Endothelial cell of umbilical vein (primary cell): ENCODE data around the gene ALPL. TPM values are rescaled to one million over a fixed set of nuclear protein-coding genes. Genes with fewer than 3 reads are reported as not detected.

ENCODE experiments used
- BruUV-seq: library from RNA; stranded (reverse); fragments of 400-500 nt; replicated peaks from 2 replicates; lab custom pipeline; 2021; lab: Mats Ljungman, UMichigan
- CTCF ChIA-PET: fragments of 300-600, 350-600 bp; sonication (Branson Sonifier 250); formaldehyde crosslinking; loops from one replicate; lab custom pipeline; 2021; ENCODE audit warnings: antibody characterized with exemption, inconsistent platforms; lab: Charles Lee
- POLR2A ChIA-PET: fragments of 300-600, 350-600 bp; sonication (Branson Sonifier 250); formaldehyde crosslinking; loops from one replicate; lab custom pipeline; 2021; ENCODE audit warnings: antibody characterized with exemption, inconsistent platforms; lab: Charles Lee
- DNase-seq: peaks from one replicate; pipeline ENCODE4 v3.0.0-alpha.2; 2011; ENCODE audit warnings: low read depth, low spot score
- FAIRE-seq: peaks from 2 replicates; lab custom pipeline; 2011; peaks lifted over from hg19 to GRCh38; lab: Jason Lieb, UNC
- H2AFZ ChIP-seq: 2 replicates; pipeline ENCODE4 v1.6.0; 2012; ENCODE audit warnings: low read depth, low read length, control low read depth, inconsistent platforms
- H3K27ac ChIP-seq: 2 replicates; pipeline ENCODE4 v1.5.1; 2011; ENCODE audit warnings: low read depth, mild to moderate bottlenecking, control low read depth, low read length, moderate library complexity; ENCODE audit not compliant: insufficient read depth
- H3K27me3 ChIP-seq, 2 experiments: 2 replicates each; pipeline versions ENCODE4 v1.6.0 to v1.6.1; 2011; ENCODE audit warnings: low read length in 2 of 2, mixed read lengths in 1 of 2; ENCODE audit not compliant: control insufficient read depth in 2 of 2, insufficient read depth in 2 of 2
- H3K36me3 ChIP-seq, 2 experiments: 2 replicates in 1 of 2; 3 replicates in 1 of 2; pipeline ENCODE4 v1.5.1; 2011; ENCODE audit warnings: low read length in 2 of 2, mild to moderate bottlenecking in 1 of 2, moderate library complexity in 1 of 2; ENCODE audit not compliant: control insufficient read depth in 2 of 2, insufficient read depth in 2 of 2; ENCODE audit errors: extremely low read depth in 1 of 2
- H3K4me1 ChIP-seq: 3 replicates; pipeline ENCODE4 v1.5.1; 2011; ENCODE audit warnings: mild to moderate bottlenecking, low read length; ENCODE audit not compliant: control insufficient read depth, insufficient read depth; ENCODE audit errors: extremely low read depth
- H3K4me2 ChIP-seq: 2 replicates; pipeline ENCODE4 v1.6.1; 2011; ENCODE audit warnings: low read length, control low read depth, mixed read lengths; ENCODE audit not compliant: insufficient read depth
- H3K4me3 ChIP-seq, 3 experiments: fragments of 200-600 bp in 1 of 3; sonication (generic), shearing (Covaris generic) in 1 of 3; replicated peaks in 1 of 3; 2 replicates each; pipeline ENCODE4 v1.5.1; 2011 to 2016; ENCODE audit warnings: control low read depth in 3 of 3, low read length in 3 of 3, mild to moderate bottlenecking in 2 of 3, inconsistent platforms in 1 of 3, low read depth in 1 of 3, moderate library complexity in 1 of 3; ENCODE audit not compliant: insufficient read depth in 1 of 3
- H3K79me2 ChIP-seq: 2 replicates; pipeline ENCODE4 v1.6.0; 2012; ENCODE audit warnings: low read length, inconsistent platforms; ENCODE audit not compliant: control insufficient read depth, insufficient read depth
- H3K9ac ChIP-seq: replicated peaks from 2 replicates; pipeline ENCODE3; 2011; ENCODE audit warnings: low read length, control low read depth; ENCODE audit not compliant: insufficient read depth; ENCODE audit errors: extremely low read depth
- H3K9me1 ChIP-seq: replicated peaks from 3 replicates; pipeline ENCODE4 v1.6.0; 2011; ENCODE audit warnings: mild to moderate bottlenecking, low read length; ENCODE audit not compliant: control insufficient read depth, insufficient read depth; ENCODE audit errors: extremely low read depth
- H3K9me3 ChIP-seq: replicated peaks from 2 replicates; pipeline ENCODE4 v1.5.1; 2012; ENCODE audit warnings: low read length, inconsistent platforms; ENCODE audit not compliant: control insufficient read depth, insufficient read depth
- H4K20me1 ChIP-seq: replicated peaks from 2 replicates; pipeline ENCODE3; 2011; ENCODE audit warnings: mild to moderate bottlenecking, low read length; ENCODE audit not compliant: control insufficient read depth, insufficient read depth; ENCODE audit errors: extremely low read depth
- EZH2 ChIP-seq: IDR thresholded peaks from 2 replicates; pipeline ENCODE4 v1.6.1; 2012; ENCODE audit warnings: borderline replicate concordance, low read depth, mild to moderate bottlenecking, moderate library complexity, low read length, inconsistent platforms; ENCODE audit not compliant: severe bottlenecking
- FOS ChIP-seq: IDR thresholded peaks from 2 replicates; pipeline ENCODE4 v1.6.1; 2011; ENCODE audit warnings: mild to moderate bottlenecking, low read length, moderate library complexity, borderline replicate concordance; ENCODE audit not compliant: insufficient read depth
- GATA2 ChIP-seq: IDR thresholded peaks from 2 replicates; pipeline ENCODE4 v1.7.0; 2011; ENCODE audit warnings: low read depth, mild to moderate bottlenecking, moderate library complexity, mixed read lengths, low read length; ENCODE audit not compliant: insufficient read length, insufficient read depth
- MYC ChIP-seq: IDR thresholded peaks from one replicate; pipeline ENCODE4 v1.6.1; 2011; ENCODE audit warnings: mild to moderate bottlenecking, low read depth, low read length
- POLR2A ChIP-seq: IDR thresholded peaks from 2 replicates; pipeline ENCODE4 v1.6.1; 2012; ENCODE audit warnings: low read depth, mild to moderate bottlenecking, control low read depth, low read length
- POLR2AphosphoS5 ChIP-seq: IDR thresholded peaks from 2 replicates; pipeline ENCODE4 v1.6.1; 2012; ENCODE audit warnings: low read depth, mild to moderate bottlenecking, control low read depth, low read length, moderate library complexity; ENCODE audit not compliant: insufficient read depth
- dilution Hi-C: fragments of 300-500 bp; cut with MboI; formaldehyde crosslinking; loops from one replicate; pipeline ENCODE4 v1.15.0; 2019; ENCODE audit warnings: low sequenced_read_pairs; ENCODE audit not compliant: extremely low pct_ligation_motif_present
- intact Hi-C: fragments of 100-400 bp; cut with micrococcal nuclease; formaldehyde crosslinking; loops from one replicate; pipeline ENCODE4 v1.10.0; 2022
- polyA plus RNA-seq, 4 experiments: library from polyadenylated mRNA; depleted of rRNA in 3 of 4; stranded (reverse) in 3 of 4; unstranded in 1 of 4; fragments of >200 nt; gene quantifications; 2 replicates each; pipeline versions ENCODE4 v1.2.1 to v1.2.3, GENCODE V29; 2011 to 2012; ENCODE audit warnings: missing spikeins in 1 of 4
- total RNA-seq: library from RNA; stranded (reverse); gene quantifications from 2 replicates; pipeline ENCODE4 v1.2.3, GENCODE V29; 2021
- TF ChIP-seq, protein P1 (sequence below): IDR thresholded peaks from 2 replicates; pipeline ENCODE4 v1.6.1; 2011; ENCODE audit not compliant: insufficient read depth, insufficient read length

ALPL gene
- total and polyA plus RNA-seq, 2 donors (not counting 3 experiments of a cell fraction or from before 2014, with no cell fraction given): 0.38 to 0.92 TPM

DNA sequence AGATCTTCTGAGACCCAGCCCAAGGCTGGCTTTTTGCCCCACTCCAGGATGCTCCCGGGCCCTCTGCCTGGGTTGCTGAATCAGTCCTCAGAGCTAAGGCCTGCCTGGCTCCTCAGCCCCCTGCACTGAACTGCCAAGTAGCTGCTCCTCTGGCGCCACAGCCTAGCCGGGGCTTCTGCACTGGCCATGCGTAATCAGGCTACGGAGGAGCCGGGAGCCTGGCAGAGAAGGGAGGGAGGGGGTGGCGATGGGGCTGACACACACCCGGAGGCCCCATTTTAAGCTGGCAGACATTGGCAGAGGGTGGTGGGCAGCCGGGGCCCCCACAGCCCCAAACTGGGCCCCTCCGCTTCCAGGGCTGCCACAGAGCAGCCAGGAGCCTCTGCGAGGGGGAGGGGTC is 38.7 kb downstream of the ALPL start:
- no peaks in the 10 kb centered on the region for H3K9me1 ChIP-seq
- H3K4me3 ChIP-seq: no peak overlapping the region
- H3K9ac ChIP-seq: no peak overlapping the region
- no peaks in the 10 kb centered on the region for H3K79me2 ChIP-seq
- H3K4me1 ChIP-seq: no peaks in the 10 kb centered on the region
- no peaks in the 10 kb centered on the region for H4K20me1 ChIP-seq
- no TSS peak for BruUV-seq
- peaks cover 3% of the 10 kb centered on the region in 2 experiments for H3K27me3 ChIP-seq
- CTCF ChIA-PET: interaction anchor here (1.0 to 1.8 kb wide), 3 partner anchors 13 to 177 kb away, joined by 3 to 9 read pairs (median 6); no protein-coding TSS in a partner anchor
- FAIRE-seq (no peak), DNase-seq (no peak)
- no peaks in the 10 kb centered on the region for H3K9me3 ChIP-seq
- no peak overlapping the region for H3K27ac ChIP-seq
- dilution Hi-C loops: no loop called here
- POLR2A ChIA-PET: no interaction called here
- no peak overlapping the region for H3K4me2 ChIP-seq
- TF ChIP-seq MYC: no peak
- no peak for TF ChIP-seq POLR2AphosphoS5
- no peak for TF ChIP-seq POLR2A
- TF ChIP-seq EZH2: no peak
- TF ChIP-seq, protein P1, sequence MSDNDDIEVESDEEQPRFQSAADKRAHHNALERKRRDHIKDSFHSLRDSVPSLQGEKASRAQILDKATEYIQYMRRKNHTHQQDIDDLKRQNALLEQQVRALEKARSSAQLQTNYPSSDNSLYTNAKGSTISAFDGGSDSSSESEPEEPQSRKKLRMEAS: no peak
- no peak for TF ChIP-seq FOS
- H3K36me3 ChIP-seq: no peaks in the 10 kb centered on the region
- H2AFZ ChIP-seq: no peak overlapping the region
- intact Hi-C loops: no loop called here

DNA sequence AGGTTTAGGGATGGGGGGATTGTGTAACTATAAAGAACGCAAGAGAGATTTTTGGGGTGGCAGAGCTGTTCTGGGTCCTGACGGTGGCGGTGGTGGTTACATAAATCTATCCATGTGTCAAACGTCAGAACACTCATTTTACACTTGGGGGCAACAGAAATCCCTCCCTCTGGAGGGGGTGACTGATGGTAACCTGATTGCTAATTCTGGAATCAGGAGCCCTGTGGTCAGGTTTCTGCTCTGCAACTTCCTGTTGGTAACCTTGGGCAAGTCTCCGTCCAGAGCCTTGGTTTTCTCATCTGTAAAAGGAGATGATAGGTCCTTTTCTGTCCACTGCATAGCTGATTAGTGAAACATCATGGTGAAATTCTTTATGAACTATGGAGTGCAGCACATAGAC is 40.9 kb downstream of the ALPL start:
- CTCF ChIA-PET: no interaction called here
- POLR2A ChIA-PET: no interaction called here
- H3K4me3 ChIP-seq: no peak overlapping the region
- no peak for FAIRE-seq
- H3K9me3 ChIP-seq: no peaks in the 10 kb centered on the region
- no peak overlapping the region for H3K4me2 ChIP-seq
- TF ChIP-seq GATA2: no peak
- TF ChIP-seq MYC: no peak
- dilution Hi-C loops: no loop called here
- no peaks in the 10 kb centered on the region for H3K4me1 ChIP-seq
- H4K20me1 ChIP-seq: no peaks in the 10 kb centered on the region
- H2AFZ ChIP-seq: no peak overlapping the region
- no peaks in the 10 kb centered on the region for H3K9me1 ChIP-seq
- no peaks in the 10 kb centered on the region for H3K36me3 ChIP-seq
- no peak overlapping the region for H3K27ac ChIP-seq
- H3K79me2 ChIP-seq: no peaks in the 10 kb centered on the region
- H3K9ac ChIP-seq: no peak overlapping the region
- BruUV-seq: no TSS peak
- intact Hi-C loops: no loop called here
- H3K27me3 ChIP-seq: peaks cover 5 to 8% of the 10 kb centered on the region in 2 experiments
- DNase-seq: no peak
